NCI-H226 (cell line): ENCODE results near the gene POU4F3.

Experiments
- DNase-seq: peaks from one replicate; pipeline ENCODE4 v3.0.0-alpha.2; 2015

The POU4F3 gene

DNA sequence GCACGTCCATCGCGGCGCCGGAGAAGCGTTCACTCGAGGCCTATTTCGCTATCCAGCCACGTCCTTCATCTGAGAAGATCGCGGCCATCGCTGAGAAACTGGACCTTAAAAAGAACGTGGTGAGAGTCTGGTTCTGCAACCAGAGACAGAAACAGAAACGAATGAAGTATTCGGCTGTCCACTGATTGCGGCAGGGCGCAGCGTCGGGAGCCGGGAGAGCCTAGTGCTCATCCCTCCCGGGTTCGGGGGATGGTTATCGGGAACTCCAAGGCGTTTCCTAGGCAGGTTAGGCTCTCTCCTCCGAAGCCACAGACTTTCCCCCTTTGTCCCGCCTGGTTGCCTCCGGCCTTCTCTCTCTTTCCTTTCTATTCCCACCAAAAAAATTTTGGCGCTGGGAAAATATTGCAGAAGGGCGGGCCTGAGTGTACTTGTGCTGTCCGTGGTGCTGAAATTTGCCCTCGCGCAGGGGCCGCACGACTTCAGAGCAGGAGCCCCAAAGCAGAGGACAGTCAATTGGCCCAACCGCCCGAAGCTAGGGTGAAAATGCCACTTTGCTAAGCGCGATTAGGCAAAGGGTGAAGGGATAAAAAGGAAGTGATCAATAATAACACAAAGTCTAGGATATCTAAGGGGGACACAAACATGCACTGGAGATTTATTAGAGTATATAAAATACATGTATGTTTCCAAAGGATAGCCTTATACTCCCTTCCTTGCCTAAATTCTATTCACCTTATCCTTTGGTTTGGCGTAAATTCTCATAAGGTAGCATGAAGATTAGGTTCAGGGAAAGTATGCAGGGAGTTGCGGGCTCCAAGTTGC lies 1.8 kb downstream of the POU4F3 start:
- DNase-seq = peak; percentile 13

DNA sequence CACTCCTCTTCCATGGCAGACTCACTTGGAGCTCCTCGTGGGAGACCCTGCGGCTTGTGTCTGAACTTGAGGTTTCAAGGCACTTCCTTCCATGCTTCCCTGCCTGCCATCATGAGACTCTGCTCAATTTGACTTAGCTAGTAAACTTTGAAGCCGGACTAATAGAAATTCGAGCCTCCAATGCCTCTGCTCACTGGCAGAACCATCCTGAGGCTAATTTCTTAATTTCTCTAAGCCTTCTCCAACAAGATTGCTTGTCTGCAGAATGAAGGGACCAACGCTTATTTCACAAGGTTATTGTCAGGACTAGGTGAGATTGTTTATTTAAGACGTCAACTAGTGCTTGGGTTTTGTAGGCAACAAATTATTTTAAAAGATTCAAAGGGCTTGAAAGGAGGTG lies 3.2 kb downstream of the POU4F3 start:
- no peak for DNase-seq

DNA sequence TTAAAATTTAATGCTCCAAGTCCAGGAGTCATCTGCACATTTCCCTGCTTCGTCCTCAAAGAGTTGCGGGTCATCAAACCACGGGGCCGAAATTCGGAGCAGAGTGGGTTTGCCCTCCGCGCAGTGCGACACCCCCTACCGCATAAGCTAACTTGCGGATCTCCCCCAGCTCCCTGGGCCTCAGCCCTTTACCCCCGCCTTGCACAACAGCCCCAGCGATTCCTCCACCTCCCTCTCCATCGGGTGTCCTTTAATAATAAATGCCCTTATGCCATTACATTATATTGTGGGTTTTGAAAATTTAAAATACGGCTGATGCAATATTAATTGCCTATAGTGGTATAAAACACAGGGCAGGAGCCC lies 3.9 kb downstream of the POU4F3 start:
- DNase-seq = no peak

DNA sequence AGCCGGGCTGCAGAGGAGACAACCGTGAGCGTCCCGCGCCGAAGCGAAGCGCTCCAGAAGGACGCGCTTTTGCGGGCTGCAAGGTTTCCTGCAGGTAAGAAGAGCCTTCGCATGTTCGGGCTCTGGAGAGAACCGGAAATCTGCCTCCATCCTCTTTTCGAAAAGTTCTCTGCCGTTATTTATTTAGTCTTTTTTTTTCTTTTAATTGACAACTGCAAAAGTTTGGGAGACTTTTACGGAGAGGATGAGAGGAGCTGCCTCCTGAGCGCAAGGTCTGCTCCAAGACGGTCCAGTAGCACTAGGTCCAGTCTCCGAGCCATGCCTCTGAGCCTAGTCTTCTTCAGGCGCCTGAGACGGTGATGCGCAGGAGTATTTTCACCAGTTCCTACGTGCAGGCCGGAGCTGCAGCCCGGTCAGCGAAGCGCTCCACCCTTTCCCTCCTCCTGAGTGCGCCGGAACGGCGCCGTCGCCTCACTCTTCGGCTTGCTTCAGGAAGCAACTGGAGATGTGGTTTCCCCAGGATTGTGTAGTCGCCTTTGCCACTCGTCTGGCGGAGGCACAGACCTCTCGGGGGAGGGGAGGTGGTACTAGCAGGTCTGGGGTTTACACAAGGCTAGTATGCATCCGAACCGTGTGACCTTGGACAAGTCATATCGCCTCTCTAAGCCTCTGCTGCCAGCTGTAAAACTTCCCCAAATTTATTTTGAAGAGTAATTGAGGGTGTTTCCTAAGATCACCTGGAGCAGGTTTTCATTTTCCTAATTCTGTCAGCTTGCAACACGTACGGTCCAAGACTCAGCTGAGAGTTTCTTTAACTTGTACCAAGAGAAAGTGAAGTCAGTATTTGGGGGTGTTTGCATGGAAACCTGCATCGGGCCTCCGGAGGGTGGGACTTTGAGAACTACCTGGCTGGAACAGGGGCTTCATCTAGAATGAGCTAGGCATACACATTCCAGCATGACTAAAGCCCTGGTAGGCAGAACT lies 4.5 kb downstream of the POU4F3 start:
- DNase-seq = no peak

DNA sequence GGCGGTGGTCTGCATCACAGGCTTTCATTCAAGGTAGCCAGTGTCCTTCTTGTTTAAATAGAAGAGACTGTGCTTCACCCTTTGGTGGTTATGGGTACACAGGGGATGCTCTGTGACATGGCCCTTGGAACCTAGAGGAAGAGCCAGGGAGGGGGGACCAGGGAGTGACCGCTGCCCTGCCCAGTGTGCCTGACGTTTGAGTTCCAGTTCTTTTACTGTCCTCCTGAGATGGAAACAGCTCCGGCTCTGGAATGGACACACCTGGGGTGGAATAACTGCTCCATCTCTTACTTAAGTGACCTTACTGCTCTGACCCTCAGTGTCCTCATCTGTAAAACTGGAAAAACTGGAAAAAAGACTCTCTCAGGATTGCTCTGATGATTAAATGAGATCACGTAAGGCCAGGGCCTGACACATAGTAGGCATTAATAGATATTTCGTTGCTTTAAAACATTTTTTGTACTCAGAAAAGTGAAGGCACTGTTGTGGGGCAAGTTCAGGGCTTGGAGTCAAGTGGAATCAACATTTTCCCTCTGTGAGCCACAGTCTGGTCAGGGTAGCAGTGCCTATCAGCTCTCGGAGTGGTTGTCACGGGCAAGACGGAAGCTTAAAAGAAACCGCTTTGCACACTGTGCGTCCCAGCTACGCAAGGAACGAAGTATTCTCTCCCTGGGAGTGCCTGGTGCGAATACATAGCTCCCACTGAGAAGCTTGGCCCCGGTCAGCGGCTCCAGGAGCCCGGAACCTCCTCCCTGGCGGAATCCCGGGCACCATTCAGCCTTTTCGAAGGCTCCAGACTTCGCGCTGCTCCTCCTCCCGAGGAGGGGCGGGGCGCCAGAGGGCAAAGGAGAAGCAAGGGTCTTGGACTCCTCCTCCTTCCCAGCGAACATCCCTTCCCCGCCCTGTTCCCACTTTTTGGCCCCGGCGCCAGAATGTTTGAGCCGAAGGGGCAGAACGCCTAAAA lies 5.8 kb downstream of the POU4F3 start:
- no peak for DNase-seq

DNA sequence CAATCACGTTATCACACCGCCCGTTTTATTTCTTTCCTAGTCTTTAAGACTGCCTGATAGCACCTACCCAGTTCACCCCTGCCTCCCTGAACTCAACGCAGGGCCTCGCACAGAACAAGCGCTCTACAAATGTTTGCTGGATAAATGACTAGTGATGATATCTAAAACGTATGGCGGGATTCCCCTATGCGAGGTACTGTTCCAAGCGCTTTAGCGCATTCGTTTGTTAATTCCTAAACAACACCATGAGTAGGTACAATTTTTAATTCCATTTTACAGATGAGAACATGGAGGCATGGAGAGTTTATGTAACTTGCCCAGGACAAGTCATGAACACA lies 6.6 kb downstream of the POU4F3 start:
- no peak for DNase-seq

DNA sequence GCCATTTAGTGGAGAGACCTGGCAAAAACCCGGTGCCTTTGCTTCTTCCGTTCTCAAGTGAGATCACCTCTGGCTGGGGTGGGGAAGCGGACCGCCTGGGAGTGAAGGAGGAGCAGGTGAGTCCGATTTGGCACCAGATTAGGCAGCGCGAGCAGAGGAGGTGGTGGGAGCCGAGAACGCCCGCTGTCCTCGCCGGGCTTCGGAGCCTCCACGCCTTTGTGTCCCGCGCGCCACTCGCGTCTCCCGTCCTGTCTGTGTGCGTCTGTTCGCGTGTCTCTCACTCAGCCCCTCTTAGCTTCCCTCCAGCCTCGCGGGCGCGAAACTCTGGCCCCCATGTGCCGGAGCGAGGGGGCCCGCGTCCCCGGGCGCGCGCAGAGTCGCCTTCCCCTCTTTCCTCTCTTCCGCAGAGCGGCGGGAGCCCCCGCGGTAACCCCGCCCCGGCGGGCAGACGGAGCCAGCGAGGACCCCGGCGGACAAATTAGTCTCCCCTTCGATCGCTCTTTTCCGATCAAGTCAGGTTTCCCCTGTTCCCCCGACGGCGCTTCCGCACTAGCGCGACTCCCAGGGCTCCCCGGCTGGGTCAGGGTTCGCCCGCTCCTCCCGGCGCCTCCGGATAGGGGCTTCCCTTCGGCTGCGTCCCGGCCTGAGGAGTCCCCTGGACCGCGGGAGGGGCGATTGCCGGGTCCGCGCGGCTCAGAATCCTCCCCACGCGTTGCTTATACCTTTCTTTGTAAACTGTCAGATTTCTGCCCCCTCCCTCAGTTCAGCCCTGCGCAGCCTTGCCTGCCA lies 7.1 kb downstream of the POU4F3 start:
- DNase-seq = no peak

DNA sequence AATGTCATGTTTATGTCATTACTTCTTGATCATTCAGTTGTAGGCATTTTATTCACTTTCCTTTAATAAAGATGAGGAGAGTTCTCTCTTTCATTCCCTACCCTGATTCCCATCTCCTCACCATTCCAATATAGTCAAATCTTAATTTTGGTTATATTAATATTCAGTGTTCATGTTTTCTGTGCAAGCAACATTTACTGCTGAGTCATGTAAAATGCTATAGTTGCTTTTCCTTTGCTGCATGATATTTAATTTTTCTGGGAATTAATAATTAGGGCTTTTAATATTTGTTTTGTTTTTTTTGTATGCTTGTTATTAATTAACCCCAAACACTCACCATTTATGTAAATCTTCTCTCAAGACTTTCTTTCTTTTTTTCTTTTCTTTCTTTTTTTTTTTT lies 18.5 kb downstream of the POU4F3 start:
- no peak for DNase-seq

DNA sequence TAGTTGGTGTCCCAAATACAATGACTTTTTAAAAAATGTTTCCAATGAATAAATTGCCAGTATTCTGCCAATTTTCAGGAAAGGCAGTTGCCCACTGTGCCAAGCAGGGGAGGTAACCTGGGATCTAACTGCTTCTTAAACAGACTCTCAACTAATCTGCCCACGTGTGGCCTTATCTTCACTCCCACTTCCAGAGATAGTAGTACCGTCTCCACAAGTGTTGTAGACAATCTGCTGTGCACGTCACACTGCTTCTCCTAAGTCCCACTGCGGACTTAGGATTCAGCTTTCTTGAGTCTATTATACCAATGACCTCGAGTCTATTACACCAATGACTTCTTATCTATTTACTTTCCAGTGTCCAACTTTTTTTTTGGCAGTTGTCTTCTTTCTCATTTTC lies 21.2 kb downstream of the POU4F3 start:
- DNase-seq = no peak

DNA sequence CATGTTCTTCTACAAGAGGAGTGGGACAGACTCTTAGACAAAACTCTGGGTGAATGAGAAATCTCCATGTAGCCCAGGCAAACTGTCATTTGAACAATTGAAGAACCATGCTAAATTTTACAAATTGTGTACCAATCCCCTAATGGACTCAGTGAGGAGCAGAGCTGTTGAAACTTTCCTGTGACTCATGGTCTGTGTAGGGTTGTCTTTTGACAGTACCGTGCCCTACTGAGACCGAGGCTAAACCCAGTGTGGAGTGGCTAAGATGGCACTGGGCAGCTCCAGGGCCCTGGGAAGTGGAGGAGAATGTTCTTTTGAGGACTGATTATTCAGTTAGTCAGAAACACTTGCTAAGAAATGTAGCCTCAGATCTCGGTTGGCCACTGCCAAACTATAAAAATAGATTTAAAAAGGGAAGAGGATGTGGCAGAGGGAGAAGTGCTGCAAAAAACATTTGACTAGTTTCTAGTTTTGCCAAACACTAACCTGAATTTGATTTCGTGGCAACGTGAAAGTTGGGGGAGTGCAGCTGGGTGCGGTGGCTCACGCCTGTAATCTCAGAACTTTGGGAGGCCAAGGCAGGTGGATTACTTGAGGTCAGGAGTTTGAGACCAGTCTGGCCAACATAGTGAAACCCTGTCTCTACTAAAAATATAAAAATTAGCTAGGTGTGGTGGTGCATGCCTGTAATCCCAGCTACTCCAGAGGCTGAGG lies 24.7 kb downstream of the POU4F3 start:
- DNase-seq = no peak

DNA sequence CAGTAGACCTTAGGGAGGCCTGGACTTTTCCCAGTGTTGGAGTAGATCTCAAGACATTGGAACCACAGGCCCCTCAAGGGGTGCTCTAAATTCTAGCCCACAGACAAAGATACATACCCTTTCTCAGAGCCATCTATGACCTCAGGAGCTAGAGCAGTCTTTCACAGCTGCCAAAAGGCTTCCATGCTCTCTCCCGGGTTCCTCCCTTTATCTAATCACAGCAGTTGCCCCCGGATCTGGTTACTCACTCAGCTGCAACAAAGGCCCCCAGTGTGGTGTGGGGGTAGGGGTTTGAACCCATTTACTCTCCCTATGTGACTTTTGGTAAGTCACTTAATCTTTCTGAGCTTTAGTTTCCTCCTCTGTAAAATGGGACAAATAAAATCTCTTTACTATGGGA lies 27.0 kb downstream of the POU4F3 start:
- DNase-seq = no peak

DNA sequence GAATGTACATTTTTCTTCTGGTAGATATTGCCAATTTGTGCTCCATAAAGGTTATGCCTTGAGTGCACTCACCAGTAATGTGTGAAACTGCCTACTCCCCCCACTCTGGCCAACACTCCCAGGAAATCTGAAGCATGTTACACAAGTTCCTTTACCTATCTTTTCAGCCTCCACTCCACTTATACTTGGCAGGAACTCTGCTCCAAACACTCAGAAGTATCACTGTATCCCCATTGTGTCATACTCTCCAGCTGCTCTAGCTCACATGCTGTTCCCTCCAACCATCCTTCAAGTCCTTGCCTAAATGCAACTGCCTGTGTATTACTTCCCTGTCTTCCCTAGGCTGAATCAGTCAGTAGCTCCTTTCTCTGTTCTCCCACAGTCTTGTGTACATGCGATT lies 28.3 kb downstream of the POU4F3 start:
- no peak for DNase-seq

DNA sequence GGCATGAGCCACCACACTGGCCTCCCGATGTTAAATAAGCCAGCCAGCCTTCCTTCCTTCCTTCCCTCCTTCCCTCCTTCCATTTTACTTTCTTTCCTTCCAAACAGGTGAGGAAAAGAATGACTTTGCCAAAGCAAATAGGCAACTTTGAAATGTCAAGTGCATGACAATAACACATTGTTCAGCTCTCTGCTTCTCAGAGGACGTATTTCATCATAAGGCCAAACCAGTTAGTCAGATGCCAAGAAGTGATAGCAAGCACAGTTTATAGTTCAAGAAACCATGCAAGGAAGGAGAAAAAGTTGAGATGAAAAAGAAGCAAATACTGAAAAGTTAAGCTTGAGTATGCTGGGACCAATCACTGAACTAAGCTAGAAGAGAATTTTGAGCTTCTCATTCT lies 29.5 kb downstream of the POU4F3 start:
- DNase-seq = no peak

DNA sequence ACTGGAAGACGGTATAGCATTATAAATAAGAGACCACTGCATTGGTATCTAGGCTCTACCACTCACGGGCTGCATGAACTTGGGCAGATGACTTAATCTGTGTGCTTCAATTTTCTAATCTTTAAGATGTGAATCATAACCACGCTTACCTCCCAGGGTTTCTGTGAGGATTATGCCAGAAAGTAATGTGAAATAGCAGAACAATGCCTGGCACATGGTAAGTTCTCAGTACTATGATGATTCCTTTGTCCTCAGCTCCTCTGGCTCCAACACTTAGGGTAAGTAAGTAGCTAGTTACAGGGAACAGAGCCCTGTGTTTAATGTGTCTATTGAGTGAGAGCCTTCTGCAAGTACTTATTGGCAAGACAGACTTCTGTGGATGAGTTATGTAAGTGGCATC lies 31.1 kb downstream of the POU4F3 start:
- DNase-seq = peak; percentile 67

DNA sequence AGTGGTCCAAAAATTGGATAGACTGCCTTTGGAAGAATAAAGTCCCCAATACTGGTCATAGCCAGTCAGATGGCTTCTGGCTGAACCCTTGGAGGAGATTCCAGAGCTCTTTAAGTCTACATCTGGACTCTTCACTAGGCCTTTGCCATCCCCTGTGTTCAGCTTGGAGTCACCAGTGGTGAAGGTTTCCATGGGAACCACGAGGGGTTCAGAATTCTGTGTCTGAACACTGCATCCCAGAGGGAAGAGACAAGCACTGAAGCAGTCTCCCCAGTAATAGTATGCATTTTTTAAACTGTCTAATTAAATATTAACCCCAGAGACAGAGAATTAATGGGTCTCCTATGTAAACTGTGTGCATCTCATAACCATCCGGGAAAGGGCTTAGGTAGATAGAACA lies 38.2 kb downstream of the POU4F3 start:
- DNase-seq = no peak

DNA sequence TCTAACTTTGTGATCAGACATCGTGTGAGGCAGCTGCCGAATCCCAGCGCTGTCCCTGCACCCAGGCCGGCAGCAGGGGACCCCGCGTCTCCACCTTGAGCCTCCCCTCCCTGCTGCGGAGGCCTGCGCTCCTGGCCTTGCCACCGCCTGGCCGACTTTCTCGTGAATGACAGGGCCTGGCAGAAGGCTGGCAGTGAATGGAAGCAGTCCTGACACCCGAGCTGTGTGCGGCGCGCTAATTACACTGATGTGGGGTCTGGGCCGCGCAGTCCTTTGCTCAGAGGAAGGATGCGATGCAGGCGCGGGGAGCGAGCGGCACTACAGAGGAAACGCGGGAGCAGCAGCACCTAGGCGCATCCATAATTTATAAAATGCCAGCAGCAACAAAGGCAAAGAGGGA lies 40.3 kb downstream of the POU4F3 start:
- DNase-seq = no peak

DNA sequence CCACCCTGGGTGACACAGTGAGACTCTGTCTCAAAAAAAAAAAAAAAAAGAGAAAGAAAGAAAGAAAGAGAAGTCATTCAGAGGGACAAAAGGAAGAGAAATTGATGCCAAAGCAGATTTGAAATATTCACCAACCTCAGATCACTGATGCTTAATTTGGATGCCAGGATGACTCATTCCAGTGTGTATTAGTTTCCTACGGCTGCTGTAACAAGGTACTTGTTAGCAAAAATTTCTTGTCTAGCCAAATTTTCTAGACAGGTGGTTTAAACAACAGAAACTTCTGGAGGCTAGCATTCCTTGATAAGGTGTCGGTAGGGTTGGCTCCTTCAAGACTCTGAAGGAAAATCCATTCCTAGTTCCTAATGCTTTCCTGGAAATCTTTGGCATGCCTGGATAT lies 42.1 kb downstream of the POU4F3 start:
- no peak for DNase-seq

DNA sequence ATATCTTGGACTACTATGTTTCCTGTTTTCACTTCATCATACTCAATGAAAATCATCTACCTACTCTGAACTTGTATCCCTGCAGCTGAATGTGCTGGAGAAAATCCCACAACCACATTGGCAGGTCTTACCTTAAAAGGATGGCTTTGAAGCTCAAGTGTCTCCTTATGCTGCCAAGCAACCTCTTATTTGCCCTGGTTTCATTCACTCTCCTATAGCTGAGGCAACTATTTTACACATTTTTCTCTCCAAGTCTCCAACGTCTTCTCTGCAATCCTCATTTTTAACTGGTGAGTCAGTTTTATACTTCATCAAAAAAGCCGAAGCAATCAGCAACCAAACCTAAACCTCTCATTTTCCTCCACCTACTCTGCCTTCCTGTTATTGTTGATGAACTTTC lies 49.7 kb downstream of the POU4F3 start:
- peak; percentile 47 for DNase-seq

DNA sequence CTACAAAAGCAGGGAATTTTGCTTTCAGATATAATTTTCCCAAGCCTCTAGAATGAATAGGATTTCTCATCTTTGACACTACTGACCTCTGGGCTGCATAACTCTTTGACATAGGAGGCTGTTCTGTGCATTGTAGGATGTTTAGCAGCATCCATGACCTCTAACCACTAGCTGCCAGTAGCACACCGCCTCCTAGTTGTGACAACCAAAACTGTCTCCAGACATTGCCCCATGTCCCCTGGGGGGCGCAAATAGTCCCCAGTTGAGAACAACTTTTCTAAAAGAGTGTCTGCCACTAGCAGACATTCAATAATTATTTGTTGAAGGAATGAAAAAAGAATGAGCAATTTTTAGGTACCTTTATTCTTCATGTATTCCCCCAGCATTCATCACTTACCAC lies 51.8 kb downstream of the POU4F3 start:
- DNase-seq = no peak
